Nephron progenitor cell (in vitro differentiated cells): ENCODE results near the gene IGDCC3.

Experiments used
- DNase-seq: peaks from one replicate; pipeline ENCODE4 v3.0.0; 2021
- H3K27ac Mint-ChIP-seq: 2 replicates; pipeline ENCODE4 v1.8.0; 2021; ENCODE audit warnings: mild to moderate bottlenecking, moderate library complexity, mixed read lengths
- H3K27me3 Mint-ChIP-seq: 2 replicates; pipeline ENCODE4 v1.8.0; 2021; ENCODE audit warnings: mild to moderate bottlenecking, low read depth, mixed read lengths; ENCODE audit not compliant: poor library complexity
- H3K36me3 Mint-ChIP-seq: 2 replicates; pipeline ENCODE4 v1.8.0; 2021; ENCODE audit warnings: low read depth, mixed read lengths
- H3K4me1 Mint-ChIP-seq: 2 replicates; pipeline ENCODE4 v1.8.0; 2021; ENCODE audit warnings: mixed read lengths
- H3K4me3 Mint-ChIP-seq: 2 replicates; pipeline ENCODE4 v1.8.0; 2021; ENCODE audit warnings: mild to moderate bottlenecking, moderate library complexity, mixed read lengths
- H3K9me3 Mint-ChIP-seq: 2 replicates; pipeline ENCODE4 v1.8.0; 2021; ENCODE audit warnings: mild to moderate bottlenecking, moderate library complexity, mixed read lengths
- CTCF ChIP-seq: fragments of 200-600 bp; sonication (generic); IDR thresholded peaks from 2 replicates; pipeline ENCODE4 v1.5.0; 2021; ENCODE audit warnings: antibody characterized with exemption

IGDCC3 gene

GRCh38 chr15:65421360-65422215 lies 43.8 kb upstream of the IGDCC3 start:
- no peaks in the 10 kb centered on the region for H3K36me3 Mint-ChIP-seq
- H3K4me1 Mint-ChIP-seq: peaks cover 88% of the 10 kb centered on the region
- no peaks in the 10 kb centered on the region for H3K9me3 Mint-ChIP-seq
- no peak for TF ChIP-seq CTCF
- H3K27ac Mint-ChIP-seq: peak overlapping the region; percentile 98
- H3K4me3 Mint-ChIP-seq: peak overlapping the region; percentile 97
- peak; percentile 80 for DNase-seq
- peaks cover 13% of the 10 kb centered on the region for H3K27me3 Mint-ChIP-seq

GRCh38 chr15:65420975-65421359 lies 43.2 kb upstream of the IGDCC3 start:
- H3K9me3 Mint-ChIP-seq: no peaks in the 10 kb centered on the region
- DNase-seq: no peak
- no peak for TF ChIP-seq CTCF
- peak overlapping the region; percentile 87 for H3K27ac Mint-ChIP-seq
- H3K36me3 Mint-ChIP-seq: no peaks in the 10 kb centered on the region
- peaks cover 9% of the 10 kb centered on the region for H3K27me3 Mint-ChIP-seq
- H3K4me3 Mint-ChIP-seq: peak overlapping the region; percentile 97
- H3K4me1 Mint-ChIP-seq: peaks cover 88% of the 10 kb centered on the region

GRCh38 chr15:65418596-65418995 lies 40.8 kb upstream of the IGDCC3 start:
- no peak for DNase-seq
- Mint-ChIP-seq H3K27ac (no peak overlapping the region), H3K9me3 (no peaks in the 10 kb centered on the region), H3K36me3 (no peaks in the 10 kb centered on the region), H3K4me1 (peaks cover 90% of the 10 kb centered on the region), H3K4me3 (peak overlapping the region; percentile 28), H3K27me3 (peaks cover 6% of the 10 kb centered on the region)
- no peak for TF ChIP-seq CTCF

- peaks cover 81% of the 10 kb centered on the region for H3K4me1 Mint-ChIP-seq
- TF ChIP-seq CTCF: no peak
These were observed 39.1 kb upstream of the IGDCC3 start for GRCh38 chr15:65416845-65417416.

GRCh38 chr15:65414841-65415621 lies 37.2 kb upstream of the IGDCC3 start:
- H3K36me3 Mint-ChIP-seq: no peaks in the 10 kb centered on the region
- peak overlapping the region; percentile 16 for H3K27ac Mint-ChIP-seq
- peak overlapping the region; percentile 63 for H3K4me3 Mint-ChIP-seq
- DNase-seq: peak; percentile 64
- no peaks in the 10 kb centered on the region for H3K9me3 Mint-ChIP-seq
- H3K27me3 Mint-ChIP-seq: peaks cover 3% of the 10 kb centered on the region
- H3K4me1 Mint-ChIP-seq: peaks cover 83% of the 10 kb centered on the region
- TF ChIP-seq CTCF: no peak

More at GRCh38 chr15:65416845-65417416, 39.1 kb upstream of the IGDCC3 start:
- peak; percentile 31 for DNase-seq
- H3K9me3 Mint-ChIP-seq: no peaks in the 10 kb centered on the region
- H3K27ac Mint-ChIP-seq: peak overlapping the region; percentile 96
- peaks cover 3% of the 10 kb centered on the region for H3K27me3 Mint-ChIP-seq
- H3K4me3 Mint-ChIP-seq: peak overlapping the region; percentile 54
- no peaks in the 10 kb centered on the region for H3K36me3 Mint-ChIP-seq
